Endodermal cell (in vitro differentiated cells): ENCODE data around the gene TESMIN. TPM values are rescaled to one million over a fixed set of nuclear protein-coding genes. Genes with fewer than 3 reads are reported as not detected.

Experiments used
- DNase-seq: peaks from one replicate; pipeline ENCODE4 v3.0.0-alpha.2; 2017
- H3K27ac ChIP-seq: 2 replicates; pipeline ENCODE4 v1.5.1; 2013; ENCODE audit warnings: mild to moderate bottlenecking, low read depth, low read length, moderate library complexity
- H3K27me3 ChIP-seq: 2 replicates; pipeline ENCODE4 v1.6.1; 2013; ENCODE audit warnings: mild to moderate bottlenecking, low read length, moderate library complexity; ENCODE audit not compliant: insufficient read depth, control insufficient read depth, poor library complexity, severe bottlenecking
- H3K36me3 ChIP-seq: 2 replicates; pipeline ENCODE4 v1.7.0; 2013; ENCODE audit warnings: mild to moderate bottlenecking, low read length, moderate library complexity; ENCODE audit not compliant: control insufficient read depth, insufficient read depth
- H3K4me1 ChIP-seq: one replicate; pipeline ENCODE4 v1.7.0; 2013; ENCODE audit warnings: low read length; ENCODE audit not compliant: control insufficient read depth, insufficient read depth
- H3K4me3 ChIP-seq: 2 replicates; pipeline ENCODE4 v1.5.1; 2013; ENCODE audit warnings: mild to moderate bottlenecking, low read length, moderate library complexity
- H3K9ac ChIP-seq: 2 replicates; pipeline ENCODE4 v1.6.1; 2013; ENCODE audit warnings: mild to moderate bottlenecking, low read length, moderate library complexity; ENCODE audit not compliant: poor library complexity, severe bottlenecking; ENCODE audit errors: extremely low read depth
- H3K9me3 ChIP-seq: 2 replicates; pipeline ENCODE4 v1.6.1; 2013; ENCODE audit warnings: mild to moderate bottlenecking, low read length, moderate library complexity; ENCODE audit not compliant: control insufficient read depth
- H3K27ac Mint-ChIP-seq: 2 replicates; pipeline ENCODE4 v1.8.0; 2020; ENCODE audit warnings: mixed read lengths
- H3K27me3 Mint-ChIP-seq: 2 replicates; pipeline ENCODE4 v1.8.0; 2021; ENCODE audit warnings: mild to moderate bottlenecking, mixed read lengths; ENCODE audit not compliant: insufficient read depth
- H3K36me3 Mint-ChIP-seq: 2 replicates; pipeline ENCODE4 v1.8.0; 2020; ENCODE audit warnings: low read depth, mixed read lengths
- H3K4me1 Mint-ChIP-seq: 2 replicates; pipeline ENCODE4 v1.8.0; 2020; ENCODE audit warnings: mixed read lengths
- H3K4me3 Mint-ChIP-seq: 2 replicates; pipeline ENCODE4 v1.8.0; 2020; ENCODE audit warnings: mild to moderate bottlenecking, moderate library complexity, mixed read lengths
- H3K9me3 Mint-ChIP-seq: 2 replicates; pipeline ENCODE4 v1.8.0; 2020; ENCODE audit warnings: mild to moderate bottlenecking, mixed read lengths
- WGBS, 2 experiments: methylation state at CpG; one replicate each; pipeline versions ENCODE4 v1.1.5 to v1.1.7; 2013; ENCODE audit warnings: missing lambda C conversion rate in 2 of 2, mixed read lengths in 1 of 2; ENCODE audit not compliant: insufficient coverage in 1 of 2, insufficient read length in 1 of 2; 5-methylcytosine and 5-hydroxymethylcytosine counted together
- total RNA-seq, 2 donors: library from RNA; stranded (reverse); fragmentation: NEBNext Ultra II Directional in 1 of 2; extraction: Animal tissue kit (Norgen Biotek cat#: 25700) in 1 of 2; gene quantifications; 2 replicates in 1 of 2; 3 replicates in 1 of 2; pipeline ENCODE4 v1.2.1, GENCODE V29; 2021
- TF ChIP-seq, protein P1 (sequence below): fragments of 200-600 bp; sonication (generic); conservative IDR thresholded peaks from 2 replicates; pipeline ENCODE4 v1.5.0; 2021; ENCODE audit warnings: antibody characterized with exemption, mild to moderate bottlenecking

TESMIN gene
- total RNA-seq, 2 donors from 2014 or later, result 53.7 to 68.8 TPM

DNA sequence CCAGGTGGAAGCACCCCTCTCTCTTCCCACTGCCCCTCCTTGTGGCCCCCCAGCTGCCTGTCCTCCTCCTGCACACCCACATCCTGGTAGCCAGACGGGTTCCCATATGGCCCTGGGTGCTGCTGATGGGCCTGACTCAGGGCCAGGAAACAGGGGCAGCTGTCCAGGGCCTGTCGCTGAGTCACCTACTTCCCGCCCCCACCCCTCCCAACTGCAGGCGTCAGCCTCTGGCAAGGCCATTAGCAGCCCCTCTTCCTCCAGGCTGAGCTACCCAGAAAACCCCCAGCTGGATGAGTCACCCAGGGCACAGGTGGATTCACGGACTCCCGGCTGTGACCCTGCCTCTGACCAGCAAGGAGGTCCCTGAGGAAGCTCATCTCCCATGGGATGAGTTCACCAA is 73.9 kb downstream of the TESMIN start:
- Mint-ChIP-seq H3K4me3 (no peak overlapping the region), H3K4me1 (peaks cover 2% of the 10 kb centered on the region), H3K27ac (no peak overlapping the region), H3K36me3 (no peaks in the 10 kb centered on the region), H3K9me3 (no peaks in the 10 kb centered on the region), H3K27me3 (peaks cover 2% of the 10 kb centered on the region)
- no peaks in the 10 kb centered on the region for H3K9me3 ChIP-seq
- no peaks in the 10 kb centered on the region for H3K4me1 ChIP-seq
- WGBS, 2 experiments, result 53% methylated on average over 6 of the region's 6 CpGs; no CpG with 5 or more reads in 1 of the 2 experiments
- TF ChIP-seq, protein P1, sequence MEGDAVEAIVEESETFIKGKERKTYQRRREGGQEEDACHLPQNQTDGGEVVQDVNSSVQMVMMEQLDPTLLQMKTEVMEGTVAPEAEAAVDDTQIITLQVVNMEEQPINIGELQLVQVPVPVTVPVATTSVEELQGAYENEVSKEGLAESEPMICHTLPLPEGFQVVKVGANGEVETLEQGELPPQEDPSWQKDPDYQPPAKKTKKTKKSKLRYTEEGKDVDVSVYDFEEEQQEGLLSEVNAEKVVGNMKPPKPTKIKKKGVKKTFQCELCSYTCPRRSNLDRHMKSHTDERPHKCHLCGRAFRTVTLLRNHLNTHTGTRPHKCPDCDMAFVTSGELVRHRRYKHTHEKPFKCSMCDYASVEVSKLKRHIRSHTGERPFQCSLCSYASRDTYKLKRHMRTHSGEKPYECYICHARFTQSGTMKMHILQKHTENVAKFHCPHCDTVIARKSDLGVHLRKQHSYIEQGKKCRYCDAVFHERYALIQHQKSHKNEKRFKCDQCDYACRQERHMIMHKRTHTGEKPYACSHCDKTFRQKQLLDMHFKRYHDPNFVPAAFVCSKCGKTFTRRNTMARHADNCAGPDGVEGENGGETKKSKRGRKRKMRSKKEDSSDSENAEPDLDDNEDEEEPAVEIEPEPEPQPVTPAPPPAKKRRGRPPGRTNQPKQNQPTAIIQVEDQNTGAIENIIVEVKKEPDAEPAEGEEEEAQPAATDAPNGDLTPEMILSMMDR, result no peak
- peak; percentile 93 for DNase-seq
- no peaks in the 10 kb centered on the region for H3K27me3 ChIP-seq
- H3K9ac ChIP-seq, result no peak overlapping the region
- H3K36me3 ChIP-seq, result no peaks in the 10 kb centered on the region
- no peak overlapping the region for H3K27ac ChIP-seq
- H3K4me3 ChIP-seq, result no peak overlapping the region

DNA sequence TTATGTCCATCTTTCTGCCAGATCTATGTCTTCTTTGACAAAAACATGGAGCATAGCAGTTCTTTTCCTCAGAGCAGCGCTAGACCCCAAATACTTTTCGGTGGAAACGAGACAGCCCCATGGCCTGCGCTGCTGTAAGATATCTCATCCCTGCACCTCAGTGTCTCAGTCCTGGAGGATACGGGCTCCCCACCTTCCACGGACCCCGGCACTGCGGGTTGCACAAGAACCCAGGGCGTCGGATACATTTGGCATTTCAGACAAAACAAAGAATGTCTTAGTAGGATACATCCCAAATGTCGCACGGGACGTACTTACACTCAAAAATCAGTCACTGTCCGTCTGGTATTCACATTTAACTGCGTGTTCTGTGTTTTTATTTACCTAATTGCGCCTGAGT is 76.9 kb downstream of the TESMIN start:
- Histone ChIP-seq H3K4me3 (no peak overlapping the region), H3K4me1 (no peaks in the 10 kb centered on the region), H3K27me3 (no peaks in the 10 kb centered on the region), H3K27ac (no peak overlapping the region), H3K9me3 (no peaks in the 10 kb centered on the region), H3K36me3 (no peaks in the 10 kb centered on the region), H3K9ac (no peak overlapping the region)
- Mint-ChIP-seq H3K27ac (no peak overlapping the region), H3K27me3 (no peaks in the 10 kb centered on the region), H3K4me1 (peaks cover 2% of the 10 kb centered on the region), H3K9me3 (no peaks in the 10 kb centered on the region), H3K36me3 (no peaks in the 10 kb centered on the region), H3K4me3 (no peak overlapping the region)
- 93 to 97% methylated on average over 16 of the region's 16 CpGs for WGBS, 2 experiments
- DNase-seq, result no peak
- TF ChIP-seq, protein P1, result no peak

DNA sequence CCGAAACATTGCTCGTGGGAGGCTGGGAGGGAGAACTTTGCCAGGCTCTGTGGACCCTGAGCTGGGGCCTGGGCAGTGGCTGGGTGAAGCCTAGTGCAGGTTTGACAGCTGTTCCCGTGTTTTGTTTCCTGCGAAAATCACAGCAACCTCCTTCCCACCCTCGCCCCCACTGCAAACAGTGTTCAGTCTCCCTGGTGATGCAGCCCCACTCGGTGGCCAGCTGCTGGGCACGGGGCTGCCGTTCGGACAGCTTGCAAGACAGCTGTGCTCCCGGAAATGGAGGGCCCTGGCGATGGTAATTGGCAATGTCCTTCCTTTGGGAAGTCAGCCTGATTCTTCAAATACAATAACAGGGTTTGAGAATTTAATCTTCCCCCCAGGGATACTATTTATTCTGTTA is 77.3 kb downstream of the TESMIN start:
- peaks cover 2% of the 10 kb centered on the region for H3K4me1 Mint-ChIP-seq
- 93 to 98% methylated on average over 7 to 11 of the region's 11 CpGs for whole genome bisulfite sequencing, 2 experiments

More for the DNA sequence above, 77.3 kb downstream of the TESMIN start:
- Histone ChIP-seq H3K27ac (no peak overlapping the region), H3K9ac (no peak overlapping the region), H3K9me3 (no peaks in the 10 kb centered on the region), H3K27me3 (no peaks in the 10 kb centered on the region), H3K4me1 (no peaks in the 10 kb centered on the region), H3K4me3 (no peak overlapping the region), H3K36me3 (no peaks in the 10 kb centered on the region)
- DNase-seq, result no peak
- H3K27me3 Mint-ChIP-seq, result no peaks in the 10 kb centered on the region
- no peak overlapping the region for H3K4me3 Mint-ChIP-seq
- no peak overlapping the region for H3K27ac Mint-ChIP-seq
- no peaks in the 10 kb centered on the region for H3K9me3 Mint-ChIP-seq
- TF ChIP-seq, protein P1, result no peak
- H3K36me3 Mint-ChIP-seq, result no peaks in the 10 kb centered on the region
